ENCODE measurements around the gene PTPN6.

GRCh38 chr12:6939191-6939540, 12.0 kb upstream of the PTPN6 start:
- TF ChIP-seq EP300 (IDR thresholded peaks at IDR 0.05) = no peak
- TF ChIP-seq, protein P1, sequence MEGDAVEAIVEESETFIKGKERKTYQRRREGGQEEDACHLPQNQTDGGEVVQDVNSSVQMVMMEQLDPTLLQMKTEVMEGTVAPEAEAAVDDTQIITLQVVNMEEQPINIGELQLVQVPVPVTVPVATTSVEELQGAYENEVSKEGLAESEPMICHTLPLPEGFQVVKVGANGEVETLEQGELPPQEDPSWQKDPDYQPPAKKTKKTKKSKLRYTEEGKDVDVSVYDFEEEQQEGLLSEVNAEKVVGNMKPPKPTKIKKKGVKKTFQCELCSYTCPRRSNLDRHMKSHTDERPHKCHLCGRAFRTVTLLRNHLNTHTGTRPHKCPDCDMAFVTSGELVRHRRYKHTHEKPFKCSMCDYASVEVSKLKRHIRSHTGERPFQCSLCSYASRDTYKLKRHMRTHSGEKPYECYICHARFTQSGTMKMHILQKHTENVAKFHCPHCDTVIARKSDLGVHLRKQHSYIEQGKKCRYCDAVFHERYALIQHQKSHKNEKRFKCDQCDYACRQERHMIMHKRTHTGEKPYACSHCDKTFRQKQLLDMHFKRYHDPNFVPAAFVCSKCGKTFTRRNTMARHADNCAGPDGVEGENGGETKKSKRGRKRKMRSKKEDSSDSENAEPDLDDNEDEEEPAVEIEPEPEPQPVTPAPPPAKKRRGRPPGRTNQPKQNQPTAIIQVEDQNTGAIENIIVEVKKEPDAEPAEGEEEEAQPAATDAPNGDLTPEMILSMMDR (IDR thresholded peaks at IDR 0.05) = no peak

All from tibial nerve (tissue), 4 donors.